ENCODE measurements around the gene ITGB6. TPM values are rescaled to one million over a fixed set of nuclear protein-coding genes. Genes with fewer than 3 reads are reported as not detected.

The ITGB6 gene
- total and polyA plus RNA-seq, 10 of the 15 experiments (the other 5 are each of a cell fraction or from before 2014, with no cell fraction given), result 0.04 TPM; not detected in 9

DNA sequence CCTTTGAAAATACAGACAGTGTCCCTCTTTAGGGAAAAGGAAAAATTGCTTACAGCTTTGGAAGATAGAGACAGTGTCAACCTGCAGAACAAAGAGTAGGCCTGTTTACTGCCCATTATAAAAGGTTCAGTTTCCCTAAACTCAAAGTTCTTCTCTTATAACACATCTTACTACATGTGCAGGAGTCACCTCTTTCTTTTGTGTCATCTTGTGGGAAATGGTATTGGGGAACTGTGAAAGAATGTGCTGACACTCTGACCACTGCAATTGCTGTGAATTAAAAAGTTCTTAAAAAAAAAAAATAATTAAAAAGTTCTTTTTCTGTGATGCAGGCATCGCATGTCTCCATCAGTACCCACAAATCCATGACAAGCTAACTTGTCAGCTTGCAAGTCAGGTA, 2.9 kb upstream of the ITGB6 start (continued):
- no peak for TF ChIP-seq POU2F2 (IDR thresholded peaks at IDR 0.05; ENCODE audit: borderline replicate concordance, low read depth, low read length)
- TF ChIP-seq, protein P1, sequence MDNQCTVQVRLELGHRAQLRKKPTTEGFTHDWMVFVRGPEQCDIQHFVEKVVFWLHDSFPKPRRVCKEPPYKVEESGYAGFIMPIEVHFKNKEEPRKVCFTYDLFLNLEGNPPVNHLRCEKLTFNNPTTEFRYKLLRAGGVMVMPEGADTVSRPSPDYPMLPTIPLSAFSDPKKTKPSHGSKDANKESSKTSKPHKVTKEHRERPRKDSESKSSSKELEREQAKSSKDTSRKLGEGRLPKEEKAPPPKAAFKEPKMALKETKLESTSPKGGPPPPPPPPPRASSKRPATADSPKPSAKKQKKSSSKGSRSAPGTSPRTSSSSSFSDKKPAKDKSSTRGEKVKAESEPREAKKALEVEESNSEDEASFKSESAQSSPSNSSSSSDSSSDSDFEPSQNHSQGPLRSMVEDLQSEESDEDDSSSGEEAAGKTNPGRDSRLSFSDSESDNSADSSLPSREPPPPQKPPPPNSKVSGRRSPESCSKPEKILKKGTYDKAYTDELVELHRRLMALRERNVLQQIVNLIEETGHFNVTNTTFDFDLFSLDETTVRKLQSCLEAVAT (IDR thresholded peaks at IDR 0.05), result no peak

DNA sequence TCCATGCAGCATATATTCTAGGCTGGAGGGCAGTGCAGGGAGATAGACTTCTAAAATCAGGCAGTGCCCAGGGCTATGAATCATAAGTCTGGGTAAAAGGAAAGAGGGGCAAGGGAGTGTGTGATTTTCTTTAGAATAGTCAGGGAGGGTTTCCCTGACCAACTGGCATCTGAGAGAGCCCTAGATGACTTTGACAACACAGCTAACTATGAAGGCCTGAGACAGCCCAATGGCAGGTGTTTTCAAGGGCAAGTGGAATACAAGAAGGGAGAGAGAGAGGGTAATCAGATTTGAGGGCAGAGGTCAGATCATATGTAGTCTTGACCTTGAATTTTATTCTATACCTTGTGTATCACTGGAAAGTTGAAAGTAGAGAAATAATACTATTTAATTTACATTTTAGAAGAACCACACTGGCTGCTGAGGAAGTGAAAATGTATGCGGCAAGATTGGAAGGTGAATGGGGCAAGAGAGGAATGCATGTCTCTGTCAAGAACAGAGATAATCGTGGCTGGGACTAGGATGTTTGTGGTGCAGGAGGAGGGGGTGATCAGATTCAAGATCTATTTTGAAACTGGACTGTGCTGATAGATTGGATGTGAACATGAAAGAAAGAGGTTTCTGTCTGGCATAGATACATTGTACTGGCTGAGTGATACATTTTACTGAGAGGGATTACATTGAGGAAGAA, 1.9 kb upstream of the ITGB6 start:
- FAIRE-seq (peak; percentile 56), ATAC-seq (peak; percentile 77), DNase-seq (ENCODE audit: low read depth, low spot score) (no peak)
- no peak overlapping the region for H3K27ac ChIP-seq (ENCODE audit: control insufficient read depth, insufficient read depth)
- H3K9ac ChIP-seq (ENCODE audit: control insufficient read depth, insufficient read depth, low read length), result no peak overlapping the region
- no TSS peak for BruUV-seq (replicated peaks)
- ChIA-PET SMC1A (ENCODE audit: uncharacterized antibody, unreplicated experiment) (interaction anchor here (1.8 kb wide), 1 partner anchor 92 kb away, joined by 6 read pairs; no protein-coding TSS in a partner anchor), POLR2A (no interaction called here), CTCF (no interaction called here), RAD21 (ENCODE audit: unreplicated experiment) (no interaction called here)
- in situ Hi-C loops (cut with MboI), result no loop called here
- H3K4me1 ChIP-seq (ENCODE audit: control insufficient read depth, insufficient read depth, low read length), result no peaks in the 10 kb centered on the region
- no peaks in the 10 kb centered on the region for H3K79me2 ChIP-seq (ENCODE audit: control insufficient read depth, insufficient read depth, low read length)
- peaks cover 2% of the 10 kb centered on the region; the same call in 2 of the 3 replicates for H3K9me3 ChIP-seq (replicated peaks; ENCODE audit: control insufficient read depth, insufficient read depth, low read length)
- TF ChIP-seq SPI1 (IDR thresholded peaks at IDR 0.05; ENCODE audit: borderline replicate concordance, insufficient read depth, low read depth, low read length), result peak; percentile 87; the same call in 1 of the 2 replicates
- 0 out of 2 replicates have a peak, but pooled peaks have one; percentile 15 for TF ChIP-seq NR2F1 (conservative IDR thresholded peaks at IDR 0.05)
- TF ChIP-seq IKZF2 (IDR thresholded peaks at IDR 0.05), result peak in 1 of 2 experiments; percentile 43; a peak in 2 of 4 replicates
- 0 out of 4 replicates have a peak, but pooled peaks of 1 of the 2 experiments have one; percentile 15 for TF ChIP-seq BHLHE40 (IDR thresholded peaks at IDR 0.05; ENCODE audit: borderline replicate concordance in 1 of 2, low read depth in 2 of 2, low read length in 1 of 2)
- 0 out of 2 replicates have a peak, but pooled peaks have one; percentile 11 for TF ChIP-seq BCL11A (IDR thresholded peaks at IDR 0.05; ENCODE audit: low read depth, low read length)
- TF ChIP-seq IRF4 (IDR thresholded peaks at IDR 0.05; ENCODE audit: low read depth, low read length), result no peak
- TF ChIP-seq SIN3A (IDR thresholded peaks at IDR 0.05; ENCODE audit: low read depth, low read length), result no peak
- no peak for TF ChIP-seq ZNF24 (IDR thresholded peaks at IDR 0.05)
- no peak for TF ChIP-seq EZH2 (IDR thresholded peaks at IDR 0.05; ENCODE audit: borderline replicate concordance, control insufficient read depth, low read depth, low read length)
- no peak overlapping the region for H3K4me3 ChIP-seq
- WGBS (ENCODE audit: insufficient coverage, insufficient replicate concordance, low lambda C conversion rate, missing lambda C conversion rate), result 0% methylated on average over 2 of the region's 2 CpGs
- H3K36me3 ChIP-seq (ENCODE audit: control insufficient read depth in 2 of 2, insufficient read depth in 2 of 2, low read length in 1 of 2), result no peaks in the 10 kb centered on the region; a peak in 1 of 4 replicates
- H3K27me3 ChIP-seq (replicated peaks in 1 of 2; ENCODE audit: control insufficient read depth in 2 of 2, insufficient read depth in 2 of 2, low read length in 1 of 2), result no peaks in the 10 kb centered on the region
- intact Hi-C loops (cut with micrococcal nuclease; ENCODE audit: unreplicated experiment), result loop anchor here (10.0 kb wide), 1 partner anchor 307 kb away; no protein-coding TSS in a partner anchor
- H4K20me1 ChIP-seq (ENCODE audit: control insufficient read depth, insufficient read depth), result no peaks in the 10 kb centered on the region
- no peak overlapping the region for H3K4me2 ChIP-seq (ENCODE audit: control insufficient read depth, insufficient read depth)
- H2AFZ ChIP-seq (ENCODE audit: control insufficient read depth, low read depth, low read length), result no peak overlapping the region

All from GM12878 (cell line).